Measurements from ENCODE around the gene OR13J1.

OR13J1 gene

DNA sequence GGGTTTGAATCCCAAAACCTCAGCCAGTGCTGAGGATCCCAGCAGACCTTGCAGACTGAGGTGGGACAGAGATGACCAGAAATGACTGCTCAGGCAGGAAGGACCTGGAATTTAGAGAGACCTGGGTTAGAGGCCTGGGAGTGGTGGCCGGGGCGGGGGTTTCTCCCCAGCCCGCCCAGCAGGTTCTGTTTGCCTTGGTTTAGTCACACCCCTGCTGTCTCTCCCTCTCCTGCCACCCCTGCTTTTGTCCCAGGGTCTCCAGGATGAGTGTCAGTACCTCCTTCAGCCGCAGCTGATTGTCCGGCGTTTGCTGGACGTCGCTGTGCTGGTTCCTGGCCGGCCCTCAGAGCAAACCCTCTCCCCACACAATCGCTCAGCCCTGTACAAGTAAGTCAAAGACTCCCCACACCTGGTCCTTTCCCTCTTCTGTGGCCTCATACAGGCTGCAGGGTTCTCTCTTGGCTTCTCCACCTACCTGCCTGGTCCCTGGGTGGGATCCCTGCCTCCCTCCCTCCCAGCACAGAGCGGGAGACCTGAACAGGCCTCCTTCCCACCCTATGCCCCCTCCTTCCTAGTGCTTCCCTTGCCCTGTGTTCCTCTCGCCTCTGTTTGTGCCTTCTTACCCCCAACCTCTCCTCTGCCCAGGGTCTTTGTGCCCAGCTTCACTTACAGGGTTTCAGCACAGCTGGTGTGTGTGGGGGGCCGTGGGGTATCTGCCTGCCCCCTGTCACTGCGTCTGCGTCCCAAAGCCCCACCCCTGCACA is 29.1 kb downstream of the OR13J1 start:
- TF ChIP-seq, protein P1, sequence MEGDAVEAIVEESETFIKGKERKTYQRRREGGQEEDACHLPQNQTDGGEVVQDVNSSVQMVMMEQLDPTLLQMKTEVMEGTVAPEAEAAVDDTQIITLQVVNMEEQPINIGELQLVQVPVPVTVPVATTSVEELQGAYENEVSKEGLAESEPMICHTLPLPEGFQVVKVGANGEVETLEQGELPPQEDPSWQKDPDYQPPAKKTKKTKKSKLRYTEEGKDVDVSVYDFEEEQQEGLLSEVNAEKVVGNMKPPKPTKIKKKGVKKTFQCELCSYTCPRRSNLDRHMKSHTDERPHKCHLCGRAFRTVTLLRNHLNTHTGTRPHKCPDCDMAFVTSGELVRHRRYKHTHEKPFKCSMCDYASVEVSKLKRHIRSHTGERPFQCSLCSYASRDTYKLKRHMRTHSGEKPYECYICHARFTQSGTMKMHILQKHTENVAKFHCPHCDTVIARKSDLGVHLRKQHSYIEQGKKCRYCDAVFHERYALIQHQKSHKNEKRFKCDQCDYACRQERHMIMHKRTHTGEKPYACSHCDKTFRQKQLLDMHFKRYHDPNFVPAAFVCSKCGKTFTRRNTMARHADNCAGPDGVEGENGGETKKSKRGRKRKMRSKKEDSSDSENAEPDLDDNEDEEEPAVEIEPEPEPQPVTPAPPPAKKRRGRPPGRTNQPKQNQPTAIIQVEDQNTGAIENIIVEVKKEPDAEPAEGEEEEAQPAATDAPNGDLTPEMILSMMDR (IDR thresholded peaks at IDR 0.05), result no peak

DNA sequence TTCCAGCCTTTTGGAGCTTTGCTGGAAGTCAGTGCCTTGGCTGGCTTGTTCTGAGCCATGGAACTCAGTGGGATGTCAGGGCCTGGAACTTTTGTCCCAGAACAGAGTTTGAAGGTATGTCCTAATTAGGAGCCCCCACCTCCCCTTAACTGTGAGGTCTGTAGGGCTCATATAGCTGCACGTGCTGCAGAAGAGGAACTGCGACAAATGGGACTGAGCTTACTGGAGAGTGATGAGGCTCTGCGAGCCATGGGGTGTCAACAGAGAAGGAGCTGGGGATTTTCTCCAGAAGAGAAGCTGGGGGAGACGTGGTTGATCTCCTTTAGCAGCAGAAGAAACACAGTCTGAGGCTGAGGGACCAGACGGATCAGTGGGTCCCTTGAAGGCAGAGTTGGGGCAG is 30.3 kb downstream of the OR13J1 start:
- TF ChIP-seq, protein P1 (IDR thresholded peaks at IDR 0.05), result no peak

DNA sequence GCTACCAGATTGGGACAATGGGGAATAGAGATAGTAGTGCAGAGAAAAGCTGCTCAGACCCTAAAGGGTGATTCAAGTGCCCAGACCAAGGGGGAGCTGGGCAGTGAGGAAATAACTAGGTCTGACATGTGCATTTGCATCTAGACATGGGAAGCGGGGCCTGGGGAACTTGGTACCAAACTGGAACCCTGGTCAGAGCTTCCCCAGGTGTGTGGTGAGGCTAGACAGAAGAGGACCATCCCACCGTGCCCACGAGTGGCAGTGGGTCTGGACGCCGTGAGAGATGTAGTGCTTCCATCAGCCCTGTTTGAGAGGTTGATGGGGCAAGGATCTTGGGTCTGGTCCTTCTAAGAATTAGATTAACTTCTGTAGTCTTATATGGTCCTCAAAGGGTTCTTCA is 33.6 kb downstream of the OR13J1 start:
- TF ChIP-seq, protein P1 (IDR thresholded peaks at IDR 0.05), result no peak

DNA sequence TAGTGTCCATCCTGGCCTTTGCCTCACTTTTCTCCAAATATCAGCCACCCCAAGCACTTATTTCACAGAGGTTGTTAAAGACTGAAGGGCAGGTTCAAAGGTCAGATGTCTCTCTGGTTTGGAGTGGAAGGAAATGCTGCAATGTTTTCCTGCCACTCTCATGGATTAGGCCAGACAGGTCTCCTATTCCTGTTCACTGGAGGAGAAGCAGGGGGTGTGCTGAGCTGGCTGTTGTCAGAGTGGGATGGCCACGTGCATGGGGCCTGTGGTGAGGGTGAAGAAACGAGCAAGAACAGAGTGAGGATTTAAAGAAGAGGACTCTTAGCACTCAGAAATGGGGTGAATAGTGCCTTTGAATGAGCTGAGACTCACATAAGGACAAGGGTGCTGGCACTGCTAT is 34.4 kb downstream of the OR13J1 start:
- TF ChIP-seq, protein P1 (IDR thresholded peaks at IDR 0.05), result no peak

DNA sequence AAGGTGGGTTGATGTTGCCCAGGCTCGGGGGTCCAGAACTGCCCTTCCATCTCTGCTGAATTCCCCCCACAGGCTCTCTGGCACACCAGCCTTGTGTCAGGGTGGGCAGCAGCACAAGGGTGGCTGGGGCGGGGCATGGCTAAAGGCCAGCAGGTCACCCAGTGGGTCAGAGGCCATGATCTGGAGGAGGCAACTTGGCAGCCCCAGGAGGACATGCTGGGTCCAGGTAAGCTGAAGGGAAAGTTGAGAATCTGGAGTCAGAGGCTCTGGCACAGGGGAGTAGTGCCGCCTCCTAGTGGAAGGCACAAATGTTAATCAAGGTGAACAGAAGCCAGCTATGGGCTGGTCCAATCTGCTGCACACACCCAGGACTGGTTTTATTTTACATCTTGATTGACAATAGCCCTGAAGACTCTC is 35.0 kb downstream of the OR13J1 start:
- TF ChIP-seq, protein P1 (IDR thresholded peaks at IDR 0.05), result peak; percentile 51; the same call in 1 of the 2 replicates

DNA sequence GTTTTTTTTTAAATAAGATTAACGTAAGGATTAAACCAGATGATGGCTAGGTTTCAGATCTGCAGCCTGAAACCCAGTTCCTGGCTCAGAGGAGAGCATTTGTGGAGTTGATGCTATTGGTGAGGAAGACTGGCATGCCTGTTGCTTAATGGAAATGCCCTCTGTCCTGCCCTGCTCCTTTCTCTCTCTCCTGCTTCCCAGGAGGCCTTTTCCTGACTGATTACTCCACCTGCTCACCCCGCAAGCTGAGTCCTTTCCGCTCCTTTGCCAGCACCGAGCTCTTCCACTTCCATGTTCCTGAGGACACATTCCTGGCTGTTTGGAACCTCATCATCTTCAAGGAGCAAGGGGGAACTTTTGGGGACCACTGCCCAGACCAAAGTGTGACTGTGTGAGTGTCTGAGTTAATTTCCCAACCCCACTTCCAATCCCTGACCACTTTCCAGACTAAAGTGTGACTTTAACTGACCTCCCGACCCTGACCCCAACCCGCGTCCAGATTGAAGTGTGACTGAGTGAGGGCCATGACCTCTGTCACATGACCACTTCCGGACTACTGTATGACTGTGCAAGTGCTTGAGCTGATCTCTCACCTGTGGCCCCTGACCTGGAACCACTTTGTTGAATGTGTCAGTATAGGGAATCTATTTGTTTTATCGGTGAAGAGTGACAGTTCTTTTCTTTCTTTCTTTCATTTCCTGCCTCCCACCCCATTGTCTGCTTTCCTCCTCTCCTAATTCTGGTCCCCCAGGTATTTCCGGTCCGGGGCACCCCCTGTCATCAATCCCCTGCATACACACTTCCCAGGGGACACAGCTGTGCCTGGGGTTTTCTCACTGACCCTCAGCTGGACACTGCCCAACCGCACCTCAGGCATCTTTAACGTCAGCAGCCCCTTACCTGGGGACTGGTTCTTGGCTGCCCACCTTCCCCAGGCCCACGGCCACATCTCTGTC is 35.7 kb downstream of the OR13J1 start:
- TF ChIP-seq, protein P1 (IDR thresholded peaks at IDR 0.05), result no peak

DNA sequence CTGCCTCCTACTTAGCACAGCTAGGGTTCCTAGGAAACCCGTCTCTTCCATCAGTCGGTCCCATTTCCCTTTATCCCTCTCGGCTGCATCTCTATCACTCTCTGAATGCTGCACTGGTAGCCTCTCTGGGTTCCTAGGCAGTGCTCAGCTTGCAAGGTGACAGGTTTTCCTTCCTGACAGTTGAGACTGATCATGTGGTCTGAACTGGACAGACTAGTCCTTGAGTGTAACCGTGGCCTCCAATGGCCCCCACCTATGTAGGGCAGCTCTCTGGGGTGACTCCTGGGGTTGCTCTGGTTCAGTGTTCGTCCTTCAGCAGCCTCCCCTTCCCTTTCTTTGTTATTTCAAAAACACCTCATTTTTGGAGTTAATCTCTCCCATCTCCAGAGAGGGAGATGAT is 37.4 kb downstream of the OR13J1 start:
- TF ChIP-seq, protein P1 (IDR thresholded peaks at IDR 0.05), result no peak
